Skin of body (tissue), 2 donors: ENCODE data around the gene C9orf50. TPM values are rescaled to one million over a fixed set of nuclear protein-coding genes. Genes with fewer than 3 reads are reported as not detected.
"Not testable (repeated sequence)": the region's sequence is repeated elsewhere in the genome, so short reads cannot be mapped to it uniquely, and the experiment has no call there.

ENCODE experiments used
- DNase-seq: peaks from one replicate; lab custom pipeline; 2025; lab: John Stamatoyannopoulos, UW
- total RNA-seq: library from RNA; depleted of rRNA; stranded (reverse); fragments of >200 nt; gene quantifications from one replicate; pipeline ENCODE4 v1.2.3, GENCODE V29; 2014

C9orf50 gene
- total RNA-seq, 1 donor from 2014 or later, result not detected

DNA sequence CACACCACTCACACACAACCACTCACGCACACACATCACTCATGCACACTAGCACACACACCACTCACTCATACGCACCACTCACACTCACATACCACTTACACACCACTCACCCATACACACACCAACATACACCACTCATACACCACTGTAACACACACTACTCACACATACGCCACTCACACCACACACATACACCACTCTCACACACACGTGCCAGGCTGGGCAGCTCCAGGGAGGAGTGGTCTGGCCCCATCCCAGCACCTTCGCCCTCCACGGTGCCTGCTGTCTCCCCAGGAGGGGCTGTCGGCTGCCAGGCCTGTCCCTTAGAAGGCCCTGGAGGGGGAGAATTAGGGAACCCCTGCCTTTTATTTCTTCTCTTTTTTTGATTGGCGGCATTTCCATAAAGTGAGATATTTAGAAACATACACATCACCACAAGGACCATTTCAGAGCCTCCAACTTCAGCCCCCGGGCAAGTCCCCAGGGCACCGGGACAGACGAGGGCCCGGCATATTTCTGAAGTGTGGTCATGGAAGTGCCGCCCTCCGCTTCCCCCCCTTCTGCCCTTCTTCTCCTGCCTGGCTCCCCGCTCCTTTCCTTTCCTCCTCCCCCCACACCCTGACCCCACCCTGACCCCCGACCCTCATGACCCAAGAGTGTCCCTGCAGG is 27.3 kb upstream of the C9orf50 start:
- DNase-seq, result no peak

DNA sequence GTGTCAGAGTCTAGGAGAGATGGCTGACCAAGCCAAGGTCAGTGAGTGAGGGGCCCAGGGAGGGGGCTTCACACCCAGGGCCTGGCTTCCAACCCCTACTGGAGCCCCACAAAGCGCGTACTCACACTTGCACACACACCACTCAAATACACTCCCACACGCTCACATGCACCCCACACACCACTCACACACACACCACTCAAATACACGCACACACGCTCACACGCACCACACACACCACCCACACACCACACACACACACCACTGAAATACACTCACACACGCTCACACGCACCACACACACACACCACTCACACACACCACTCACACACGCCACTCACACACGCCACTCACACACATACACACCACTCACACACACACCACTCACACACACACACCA is 26.7 kb upstream of the C9orf50 start:
- no peak for DNase-seq

DNA sequence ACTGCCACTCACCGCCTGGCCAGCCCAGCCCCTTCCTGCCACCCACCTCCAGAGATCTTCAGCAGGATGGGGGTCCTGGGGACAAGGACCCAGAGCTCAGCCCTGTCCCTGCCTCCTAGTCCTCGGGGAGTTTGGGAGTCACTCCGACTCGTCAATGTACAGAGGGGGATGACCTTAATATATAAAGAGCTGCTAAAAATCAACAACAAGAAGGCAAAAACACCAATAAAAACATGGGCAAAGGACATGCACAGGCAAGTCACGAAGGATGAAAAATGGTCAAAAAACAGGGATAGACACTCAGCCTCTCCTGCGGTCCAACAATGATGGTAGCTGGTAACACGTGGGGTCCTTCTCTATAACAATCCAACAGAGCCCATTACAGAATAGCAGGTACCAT is 25.8 kb upstream of the C9orf50 start:
- no peak for DNase-seq

DNA sequence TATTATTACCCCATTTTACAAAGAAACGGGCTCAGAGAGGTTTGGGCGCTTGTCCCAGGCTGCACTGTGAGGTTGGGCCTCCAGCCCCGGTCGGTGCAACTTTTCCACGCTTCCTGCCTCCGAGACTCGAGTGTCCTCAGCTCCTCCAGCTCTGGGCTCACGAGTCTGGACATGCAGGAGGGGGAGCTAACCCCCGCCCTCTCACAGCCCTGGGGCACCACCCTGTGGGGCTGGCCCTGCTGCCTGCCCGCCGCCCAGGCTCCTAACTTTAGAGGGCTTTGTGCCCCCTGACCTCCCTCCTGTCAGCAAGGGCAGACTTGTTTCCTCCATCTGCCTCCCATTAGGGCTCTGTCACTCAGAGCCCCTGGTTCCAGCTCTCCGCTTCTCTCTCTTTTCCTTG is 25.4 kb upstream of the C9orf50 start:
- DNase-seq, result no peak

DNA sequence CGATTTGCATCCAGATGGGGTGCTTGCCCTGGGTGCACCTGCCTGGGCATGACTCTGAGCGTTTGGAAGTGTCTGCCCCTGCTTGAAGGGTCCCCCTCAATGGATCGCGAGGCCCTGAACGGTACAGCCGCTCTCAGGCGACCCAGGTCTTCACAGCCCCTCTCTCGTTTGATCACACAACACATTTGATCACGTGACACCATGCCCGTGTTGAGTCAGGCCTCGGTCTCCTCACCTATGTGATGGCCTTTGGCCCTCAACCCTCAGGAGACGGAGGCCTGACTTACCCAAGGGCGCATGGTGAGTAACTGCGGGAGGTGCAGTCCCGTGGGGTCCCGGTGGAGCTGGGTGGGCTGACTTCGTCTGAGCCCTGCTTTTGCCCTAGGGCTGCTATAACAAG is 24.0 kb upstream of the C9orf50 start:
- DNase-seq, result no peak

DNA sequence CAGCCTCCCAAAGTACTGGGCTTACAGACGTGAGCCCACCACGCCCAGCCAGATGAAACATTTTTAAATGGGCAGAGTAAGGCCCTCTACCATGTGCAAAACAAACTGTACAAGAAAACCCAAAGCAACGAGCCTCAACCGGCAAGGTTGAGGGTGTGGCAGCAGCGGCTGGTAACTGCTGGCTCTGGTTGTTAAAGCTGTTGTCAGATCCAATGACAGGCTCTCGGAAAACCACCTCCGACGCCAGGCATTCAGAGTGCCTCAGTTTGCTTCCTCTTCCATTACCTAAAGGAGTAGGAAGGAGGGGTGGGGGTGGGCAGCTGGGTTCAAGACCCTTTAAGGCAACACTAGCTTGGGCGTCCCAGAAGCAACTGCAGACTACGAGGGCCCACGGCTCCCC is 23.5 kb upstream of the C9orf50 start:
- no peak for DNase-seq

DNA sequence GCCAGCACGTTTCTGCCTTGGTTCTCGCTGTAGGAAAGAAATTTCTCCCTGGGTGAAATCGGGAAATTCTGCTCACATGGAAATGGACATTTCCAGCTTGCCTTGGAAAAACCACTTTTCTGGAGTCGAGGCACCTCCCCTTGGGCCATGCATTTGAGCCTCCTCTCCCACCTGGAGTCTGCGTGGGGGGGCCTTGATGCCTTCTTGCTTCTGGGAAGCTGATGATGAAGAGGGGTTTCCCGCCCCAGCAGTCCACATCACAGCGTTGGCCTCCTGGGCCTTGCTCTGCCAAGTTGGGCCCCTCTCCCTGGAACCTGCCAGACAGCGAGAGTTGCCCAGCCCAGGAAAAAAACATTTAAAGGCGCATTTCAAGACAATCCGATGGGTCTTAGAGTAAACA is 22.8 kb upstream of the C9orf50 start:
- no peak for DNase-seq

DNA sequence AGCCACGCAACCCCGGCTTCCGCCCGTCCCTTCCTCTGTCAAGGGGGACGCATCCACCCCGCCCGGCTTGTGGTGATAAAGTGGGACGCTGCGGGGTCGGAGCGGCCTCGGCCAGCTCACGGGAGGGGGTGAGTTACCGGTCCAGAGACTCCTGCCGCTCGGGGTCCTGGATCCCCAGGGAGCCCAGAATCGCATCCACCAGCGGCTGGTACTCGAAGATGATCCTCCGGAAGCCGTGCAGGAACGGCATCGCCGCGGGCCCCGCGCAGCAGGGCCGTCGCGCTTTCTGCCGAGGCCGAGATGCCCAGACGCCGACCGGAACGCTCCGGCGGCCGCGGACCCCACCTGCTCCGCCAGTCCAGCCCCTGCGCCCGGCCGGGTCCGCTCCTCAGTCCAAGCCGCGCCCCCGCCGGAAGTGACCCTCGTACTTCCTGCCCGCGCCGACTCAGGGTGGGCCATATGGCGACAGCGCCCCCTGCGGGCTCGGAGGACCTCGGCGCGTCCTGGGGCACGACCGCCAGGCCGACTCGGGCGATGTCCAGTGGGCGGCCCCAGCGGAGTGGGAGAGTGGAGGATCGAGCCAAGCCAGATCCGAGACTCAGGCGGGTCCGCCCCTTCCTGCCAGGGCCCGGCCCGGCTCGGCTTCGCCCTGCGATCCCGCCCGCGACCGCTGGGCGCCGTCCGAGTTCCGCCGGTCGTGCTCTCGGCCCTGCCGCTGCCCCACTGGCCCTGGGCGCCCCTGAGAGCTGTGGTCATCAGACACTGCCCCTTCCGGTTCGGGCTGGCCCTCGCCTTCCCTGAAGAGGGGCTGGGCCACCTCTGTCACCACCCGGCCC is 21.1 kb upstream of the C9orf50 start, which contains the start of gene ASB6:
Gene ASB6 (minus strand): TSS at position 402 of the 836 bp plus-strand sequence. CDS start 152 bp downstream, at position 250.
- DNase-seq, result peak; percentile 94

DNA sequence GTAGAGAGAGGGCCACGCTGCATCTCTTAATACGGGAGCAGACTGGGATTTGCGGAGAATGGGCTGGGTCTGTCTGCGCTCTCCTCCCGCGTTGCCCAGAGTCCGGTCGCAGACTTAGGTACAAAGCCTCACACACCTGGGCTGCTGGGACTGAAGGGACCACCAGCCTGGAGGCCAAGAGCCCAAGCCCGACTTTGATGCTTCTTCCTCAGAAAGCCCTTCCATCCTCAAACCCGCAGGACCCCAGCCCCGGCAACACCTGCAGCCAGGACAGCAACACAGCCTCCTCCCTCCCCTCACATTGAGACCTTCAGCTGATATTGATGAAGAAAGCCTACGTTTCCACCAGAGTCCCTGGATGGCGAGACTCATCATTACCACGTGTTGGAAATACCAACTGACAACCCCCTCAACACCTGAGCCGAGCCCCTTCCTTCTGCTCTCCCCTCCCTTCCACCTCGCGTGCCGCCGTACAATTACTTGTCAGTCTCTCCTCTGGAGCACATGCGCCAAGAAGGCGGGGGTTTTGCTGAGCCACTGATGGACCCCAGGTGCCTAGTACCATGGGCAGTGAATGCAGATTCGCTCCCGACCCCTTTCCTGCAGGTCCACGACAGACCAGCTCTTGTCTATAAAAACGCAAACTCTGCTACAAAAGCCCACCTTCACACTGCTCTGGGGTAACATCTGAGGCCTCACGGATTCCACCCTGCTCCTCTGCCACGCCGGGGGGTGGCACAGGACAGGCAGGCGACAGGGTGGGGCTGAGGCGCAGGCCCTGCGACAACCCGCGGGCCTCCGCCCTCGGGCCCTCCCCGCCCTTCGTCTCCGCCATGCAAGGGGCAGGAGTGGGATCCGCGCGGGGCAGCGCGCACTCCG is 20.2 kb upstream of the C9orf50 start:
- no peak for DNase-seq

DNA sequence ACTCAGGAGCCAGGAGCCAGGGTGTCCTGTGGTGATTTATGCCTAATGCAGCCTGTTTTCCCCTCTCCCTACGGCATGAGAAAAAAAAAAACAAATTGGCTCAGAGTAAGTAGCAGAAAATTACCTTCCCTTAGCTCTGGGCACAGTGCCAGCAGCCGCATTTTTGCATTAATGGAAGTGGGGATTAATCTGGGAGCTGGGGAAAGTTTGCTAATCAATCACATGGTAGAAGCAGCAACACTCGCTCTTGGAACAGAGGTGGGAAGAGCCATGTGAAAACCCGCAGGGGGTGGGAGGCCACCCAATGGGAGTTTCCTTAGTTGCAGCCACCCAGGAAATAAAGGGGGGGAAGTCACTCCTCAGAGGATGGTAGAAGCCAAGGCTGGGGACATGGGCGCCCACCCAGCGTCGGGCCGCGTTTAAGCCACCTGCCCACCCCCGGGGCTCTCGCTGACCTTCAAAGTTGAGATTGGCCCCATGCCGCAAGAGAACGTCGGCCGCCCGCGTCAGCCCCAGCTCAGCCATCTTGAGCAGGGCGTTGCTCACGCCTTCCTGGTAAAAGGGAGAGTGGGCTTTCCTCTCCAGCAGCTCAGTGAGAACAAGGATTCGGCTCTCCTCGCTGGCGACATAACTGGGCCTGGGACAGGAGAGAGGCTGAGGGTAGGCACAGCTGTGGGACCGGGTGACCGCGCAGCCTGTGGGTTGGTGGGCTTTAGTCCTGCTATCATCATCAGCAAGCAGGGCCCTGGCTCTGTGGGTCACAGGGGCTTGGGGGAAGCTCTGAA is 19.4 kb upstream of the C9orf50 start:
- DNase-seq, result no peak

DNA sequence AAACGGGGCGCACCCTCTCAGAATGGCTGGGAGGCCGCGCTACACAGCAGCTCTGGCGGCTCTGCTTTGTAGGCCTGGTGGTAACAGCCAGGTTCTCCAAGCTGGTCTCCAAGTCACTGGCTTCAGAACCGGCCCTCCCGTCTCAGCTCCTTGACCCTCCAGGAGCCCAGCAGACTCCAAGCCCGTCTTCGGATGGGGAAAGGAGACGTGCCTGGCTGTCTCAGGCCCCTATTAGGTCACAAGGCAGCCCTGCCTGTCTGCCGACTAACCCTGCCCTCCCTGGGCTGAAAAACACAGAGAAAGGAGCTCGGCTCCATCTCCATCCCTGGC is 18.8 kb upstream of the C9orf50 start:
- DNase-seq, result no peak

DNA sequence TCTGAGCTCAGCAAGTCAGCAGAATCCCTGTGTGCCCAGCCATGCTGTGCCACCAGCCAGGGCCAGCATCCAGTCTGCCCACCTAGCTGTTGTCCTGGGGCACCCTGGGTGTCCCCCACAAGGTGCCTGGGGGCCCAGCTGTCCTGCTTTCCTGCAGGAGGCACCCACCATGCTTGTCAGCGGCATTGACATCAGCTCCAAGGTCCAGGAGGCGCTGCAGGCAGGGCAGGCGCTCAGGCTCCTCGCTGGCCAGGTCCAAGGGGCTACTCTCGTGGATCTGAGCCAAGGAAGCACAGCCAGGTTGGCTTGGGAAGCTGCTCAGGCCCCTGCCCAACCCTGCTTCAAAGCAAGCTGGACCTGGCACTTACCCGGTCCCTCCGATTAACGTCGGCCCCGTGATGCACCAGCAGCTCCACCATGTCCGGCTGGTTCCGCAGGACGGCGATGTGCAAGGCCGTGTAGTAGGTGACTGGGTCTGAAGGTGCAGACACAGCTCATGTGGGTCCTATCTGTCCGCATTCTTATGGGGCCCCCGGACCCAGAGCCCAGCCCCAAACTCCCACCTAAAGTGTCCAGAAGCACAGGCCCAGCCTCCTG is 18.2 kb upstream of the C9orf50 start:
- DNase-seq, result no peak

DNA sequence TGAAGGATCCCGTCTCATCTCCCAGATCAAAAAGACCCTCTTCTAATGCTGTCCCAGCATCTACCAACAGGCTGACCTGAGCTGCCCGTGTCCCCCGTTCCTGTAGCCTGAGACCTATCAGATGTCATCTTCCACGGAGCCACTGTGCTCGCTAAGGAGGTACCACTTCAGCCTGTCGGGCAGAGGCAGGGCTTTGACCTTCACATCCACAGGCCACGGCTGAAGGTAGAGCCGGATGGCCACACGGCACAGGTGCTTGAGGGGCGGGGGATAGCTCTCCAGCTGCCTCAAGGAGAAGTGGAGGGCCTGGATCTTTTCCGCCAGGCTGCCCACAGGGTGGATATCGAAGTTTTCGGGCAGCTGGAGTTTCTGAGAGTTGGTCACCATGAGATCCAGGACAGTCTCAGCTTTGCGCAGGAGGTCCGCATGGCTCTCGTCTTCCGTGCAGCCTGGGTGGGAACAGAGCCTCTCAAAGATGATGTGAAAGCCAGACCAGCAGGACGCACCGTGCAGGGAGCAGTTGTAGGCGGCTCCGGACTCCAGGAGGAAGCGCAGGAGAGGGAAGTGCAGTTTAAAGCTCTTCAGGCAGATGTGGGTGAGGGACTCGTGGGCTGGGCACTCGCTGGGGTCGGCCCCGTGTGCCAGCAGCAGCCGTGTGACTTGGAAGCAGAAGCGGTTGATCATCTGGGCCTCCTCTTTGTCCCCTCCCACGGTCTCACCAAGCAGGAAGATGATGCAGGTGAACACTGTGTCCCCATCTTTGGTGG is 17.0 kb upstream of the C9orf50 start:
- no peak for DNase-seq

DNA sequence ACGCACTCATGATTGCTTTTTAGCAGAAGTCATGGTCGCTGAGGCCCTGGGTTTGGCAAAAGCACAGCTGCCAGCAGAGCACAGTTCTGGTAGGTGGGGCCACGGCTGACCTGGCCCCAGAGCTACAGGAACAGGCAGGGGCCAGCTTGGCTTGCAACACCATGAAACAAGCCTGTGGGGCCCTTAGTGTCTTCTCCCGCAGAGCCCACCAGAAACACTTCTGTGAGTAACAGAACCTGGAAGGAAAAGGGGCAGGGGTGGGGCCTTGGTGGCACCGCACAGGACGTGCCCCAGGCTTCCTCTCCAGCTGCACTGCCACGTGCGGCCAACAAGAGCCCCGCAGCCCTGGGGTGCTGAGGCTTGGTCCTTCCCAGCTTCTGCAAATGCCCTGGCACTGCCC is 16.2 kb upstream of the C9orf50 start:
- DNase-seq, result no peak

DNA sequence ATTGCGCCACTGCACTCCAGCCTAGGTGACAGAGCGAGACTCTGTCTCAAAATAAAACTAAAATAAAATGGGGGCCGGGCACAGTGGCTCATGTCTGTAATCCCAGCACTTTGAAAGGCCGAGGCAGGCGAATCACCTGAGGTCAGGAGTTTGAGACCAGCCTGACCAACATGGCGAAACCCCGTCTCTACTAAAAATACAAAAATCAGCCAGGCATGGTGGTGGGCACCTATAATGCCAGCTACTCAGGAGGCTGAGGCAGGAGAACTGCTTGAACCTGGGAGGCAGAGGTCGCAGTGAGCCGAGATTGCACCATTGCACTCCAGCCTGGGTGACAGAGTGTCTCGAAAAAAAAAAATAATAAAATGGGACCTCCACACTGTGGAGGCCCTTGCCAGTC is 15.4 kb upstream of the C9orf50 start:
- not testable (repeated sequence) for DNase-seq

DNA sequence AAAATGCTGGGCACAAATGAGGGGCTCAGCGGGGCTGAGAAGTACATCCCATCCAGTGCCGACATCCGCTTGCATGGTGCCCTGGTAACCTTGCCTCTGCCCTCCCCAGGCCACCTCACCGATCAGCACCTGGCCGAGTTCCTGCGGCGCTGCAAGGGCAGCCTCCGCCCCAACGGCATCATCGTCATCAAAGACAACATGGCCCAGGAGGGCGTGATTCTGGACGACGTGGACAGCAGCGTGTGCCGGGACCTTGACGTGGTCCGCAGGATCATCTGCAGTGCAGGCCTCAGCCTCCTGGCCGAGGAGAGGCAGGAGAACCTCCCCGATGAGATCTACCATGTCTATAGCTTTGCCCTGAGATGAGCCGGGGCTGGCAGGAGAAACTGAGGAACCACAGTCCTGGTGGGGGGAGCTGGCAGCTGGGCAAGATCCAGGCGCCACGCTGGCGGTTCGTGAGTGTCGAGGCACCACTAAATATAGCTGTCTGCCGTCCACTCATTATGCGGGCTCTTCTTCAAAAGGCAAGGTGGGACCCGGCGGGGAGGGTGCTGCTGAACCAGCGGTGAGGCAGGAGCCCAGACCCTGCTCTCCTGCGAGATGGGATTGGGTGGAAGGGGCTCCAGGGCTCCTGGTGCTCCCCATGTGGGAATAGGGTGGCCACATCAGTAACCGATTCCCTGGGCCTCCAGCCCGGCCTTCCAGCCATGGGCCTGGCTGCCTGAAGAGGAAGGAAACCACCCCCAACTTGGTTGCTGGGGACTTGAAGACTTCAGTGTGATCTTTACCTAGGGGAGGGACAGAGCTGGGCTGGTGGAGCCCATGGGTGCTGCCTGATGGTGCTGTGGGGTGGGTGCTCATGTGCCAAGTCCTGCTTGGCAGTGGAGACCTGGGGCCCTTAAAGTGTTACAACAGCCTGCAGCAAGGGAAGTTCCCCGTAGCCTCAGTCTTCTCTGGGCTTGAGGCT is 14.5 kb upstream of the C9orf50 start:
- no peak for DNase-seq

DNA sequence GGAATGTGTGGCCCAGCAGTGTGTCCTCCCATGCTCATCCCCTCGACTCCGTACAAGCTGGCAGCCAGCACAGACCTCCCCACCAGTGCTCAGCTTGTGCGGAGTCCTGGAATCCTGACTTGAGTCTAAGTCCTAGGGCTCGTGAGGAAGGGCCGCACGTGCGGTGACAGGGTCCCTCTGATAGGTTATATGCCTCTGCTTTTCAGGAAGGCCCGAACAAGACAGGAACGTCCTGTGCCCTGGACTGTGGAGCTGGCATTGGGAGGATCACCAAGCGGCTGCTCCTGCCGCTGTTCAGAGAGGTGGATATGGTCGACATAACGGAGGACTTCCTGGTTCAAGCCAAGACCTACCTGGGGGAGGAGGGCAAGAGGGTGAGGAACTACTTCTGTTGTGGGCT is 12.9 kb upstream of the C9orf50 start:
- DNase-seq, result no peak

DNA sequence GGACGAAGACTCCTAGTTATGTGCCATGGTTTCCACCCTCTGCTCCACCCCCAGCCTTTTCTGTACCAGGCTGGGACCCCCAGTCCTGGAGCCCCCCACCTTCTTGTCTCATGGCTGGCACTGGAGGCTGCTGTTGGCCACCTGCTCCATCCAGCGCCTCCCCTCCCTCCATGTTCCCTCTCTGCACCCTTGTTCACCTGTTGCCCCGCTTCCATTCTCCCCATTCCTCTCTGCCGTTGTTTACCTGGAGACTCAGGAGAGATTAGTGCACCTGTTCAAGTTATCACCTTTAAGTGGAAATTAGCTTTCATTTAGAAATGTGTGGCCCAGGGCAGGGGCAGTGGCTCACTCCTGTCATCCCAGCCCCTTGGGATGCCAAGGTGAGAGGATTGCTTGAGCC is 12.3 kb upstream of the C9orf50 start:
- DNase-seq, result no peak

DNA sequence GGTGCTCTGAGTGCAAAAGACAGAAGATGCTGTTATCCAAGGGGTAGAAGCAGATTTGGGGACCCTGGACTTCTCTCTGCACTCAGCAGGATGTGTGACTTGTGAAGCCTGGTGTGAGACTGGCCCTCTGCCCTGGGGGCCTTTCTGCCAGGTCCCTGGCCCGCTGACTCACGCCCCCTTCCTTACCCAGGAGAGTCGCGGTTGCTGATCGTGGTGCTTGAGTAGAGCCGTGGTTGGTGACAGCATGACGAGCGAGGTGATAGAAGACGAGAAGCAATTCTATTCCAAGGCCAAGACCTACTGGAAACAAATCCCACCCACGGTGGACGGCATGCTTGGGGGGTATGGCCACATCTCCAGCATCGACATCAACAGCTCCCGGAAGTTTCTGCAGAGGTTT is 11.6 kb upstream of the C9orf50 start:
- no peak for DNase-seq
